H54 (cell line): Measurements from ENCODE around the gene DCC.

Experiments
- DNase-seq: peaks from one replicate; pipeline ENCODE4 v3.0.0; 2011; ENCODE audit warnings: low spot score, mixed read lengths; ENCODE audit not compliant: insufficient read length
- FAIRE-seq: peaks from 3 replicates; lab custom pipeline; 2011; peaks lifted over from hg19 to GRCh38; lab: Jason Lieb, UNC
- POLR2A ChIP-seq: IDR thresholded peaks from 2 replicates; pipeline ENCODE4 v1.6.1; 2011; ENCODE audit warnings: low read depth, mild to moderate bottlenecking, low read length

DCC gene

GRCh38 chr18:52781113-52781512 lies 441.1 kb downstream of the DCC start:
- FAIRE-seq (no peak), DNase-seq (no peak)
- TF ChIP-seq POLR2A: no peak

GRCh38 chr18:52791321-52791720 lies 451.3 kb downstream of the DCC start:
- no peak for TF ChIP-seq POLR2A
- FAIRE-seq (no peak), DNase-seq (no peak)

GRCh38 chr18:52812834-52813233 lies 472.8 kb downstream of the DCC start:
- DNase-seq (no peak), FAIRE-seq (no peak)
- TF ChIP-seq POLR2A: no peak

- no peak for FAIRE-seq
- no peak for TF ChIP-seq POLR2A
- no peak for DNase-seq
These were observed 473.8 kb downstream of the DCC start for GRCh38 chr18:52813635-52814416.

- no peak for TF ChIP-seq POLR2A
- no peak for DNase-seq
- FAIRE-seq: no peak
These were observed 475.7 kb downstream of the DCC start for GRCh38 chr18:52815651-52816050.

- TF ChIP-seq POLR2A: no peak
- FAIRE-seq: no peak
These were observed 476.1 kb downstream of the DCC start for GRCh38 chr18:52816121-52816520.

GRCh38 chr18:52822160-52822559 lies 482.2 kb downstream of the DCC start:
- FAIRE-seq: no peak
- no peak for TF ChIP-seq POLR2A
- no peak for DNase-seq

More at GRCh38 chr18:52816121-52816520, 476.1 kb downstream of the DCC start:
- DNase-seq: no peak

GRCh38 chr18:52824126-52824525 lies 484.1 kb downstream of the DCC start:
- TF ChIP-seq POLR2A: no peak
- no peak for DNase-seq
- no peak for FAIRE-seq

GRCh38 chr18:52826994-52827393 lies 487.0 kb downstream of the DCC start:
- DNase-seq (no peak), FAIRE-seq (no peak)
- no peak for TF ChIP-seq POLR2A

- TF ChIP-seq POLR2A: no peak
- FAIRE-seq (no peak), DNase-seq (no peak)
These were observed 489.3 kb downstream of the DCC start for GRCh38 chr18:52829320-52829719.

- no peak for DNase-seq
- TF ChIP-seq POLR2A: no peak
- no peak for FAIRE-seq
These were observed 489.9 kb downstream of the DCC start for GRCh38 chr18:52829876-52830405.

GRCh38 chr18:52844323-52844722 lies 504.3 kb downstream of the DCC start:
- FAIRE-seq (no peak), DNase-seq (no peak)
- TF ChIP-seq POLR2A: no peak

- TF ChIP-seq POLR2A: no peak
- FAIRE-seq (no peak), DNase-seq (no peak)
These were observed 505.0 kb downstream of the DCC start for GRCh38 chr18:52845036-52845435.

GRCh38 chr18:52850031-52850560 lies 510.1 kb downstream of the DCC start:
- no peak for TF ChIP-seq POLR2A
- DNase-seq (no peak), FAIRE-seq (no peak)

GRCh38 chr18:52861558-52861957 lies 521.6 kb downstream of the DCC start:
- no peak for TF ChIP-seq POLR2A
- DNase-seq (no peak), FAIRE-seq (no peak)
